PC-3 (cell line): Measurements from ENCODE around the gene DCHS2. TPM values are rescaled to one million over a fixed set of nuclear protein-coding genes. Genes with fewer than 3 reads are reported as not detected.

ENCODE experiments used
- ATAC-seq: fragments of 200-7000 bp; cut with Tn5 transposase; 2 replicates; pipeline ENCODE4 v1.9.1; 2020; ENCODE audit warnings: mild to moderate bottlenecking, moderate library complexity
- BruUV-seq: library from RNA; stranded (reverse); fragments of 400-500 nt; replicated peaks from 2 replicates; lab custom pipeline; 2021; lab: Mats Ljungman, UMichigan
- CTCF ChIA-PET: fragments of 300-600 bp; sonication (Branson Sonifier 250); formaldehyde crosslinking; loops from one replicate; lab custom pipeline; 2022; ENCODE audit warnings: antibody characterized with exemption; lab: Charles Lee
- POLR2A ChIA-PET: fragments of 300-600 bp; sonication (Branson Sonifier 250); formaldehyde crosslinking; loops from one replicate; lab custom pipeline; 2022; ENCODE audit warnings: antibody characterized with exemption; ENCODE audit not compliant: unreplicated experiment; lab: Charles Lee
- DNase-seq: peaks from one replicate; pipeline ENCODE4 v3.0.0-alpha.2; 2015
- H2AFZ ChIP-seq: fragments of 300-600 bp; sonication (generic); 2 replicates; pipeline ENCODE4 v1.6.0; 2016; ENCODE audit warnings: antibody characterized with exemption, low read length
- H3F3A ChIP-seq: fragments of 300-600 bp; sonication (generic); one replicate; pipeline ENCODE4 v1.6.0; 2017; ENCODE audit warnings: antibody characterized with exemption, low read length, control low read depth, mild to moderate bottlenecking; ENCODE audit not compliant: unreplicated experiment
- H3K27ac ChIP-seq: fragments of 300-600 bp; sonication (generic); 2 replicates; pipeline ENCODE4 v1.5.1; 2016; ENCODE audit warnings: mild to moderate bottlenecking, low read length
- H3K27me3 ChIP-seq: fragments of 300-600 bp; sonication (generic); 2 replicates; pipeline ENCODE4 v1.6.1; 2016; ENCODE audit warnings: low read length, mixed read lengths
- H3K36me3 ChIP-seq: fragments of 300-600 bp; sonication (generic); 2 replicates; pipeline ENCODE4 v1.6.1; 2016; ENCODE audit warnings: low read depth, mixed run types, low read length, mixed read lengths
- H3K4me1 ChIP-seq: fragments of 300-600 bp; sonication (generic); 2 replicates; pipeline ENCODE4 v1.5.1; 2016; ENCODE audit warnings: low read length; ENCODE audit not compliant: insufficient read depth
- H3K4me2 ChIP-seq: fragments of 300-600 bp; sonication (generic); 2 replicates; pipeline ENCODE4 v1.6.0; 2016; ENCODE audit warnings: low read length
- H3K4me3 ChIP-seq: fragments of 300-600 bp; sonication (generic); 2 replicates; pipeline ENCODE4 v1.5.1; 2016; ENCODE audit warnings: mild to moderate bottlenecking, low read length, mixed read lengths
- H3K79me2 ChIP-seq: fragments of 300-600 bp; sonication (generic); 2 replicates; pipeline ENCODE4 v1.6.1; 2017; ENCODE audit warnings: low read length, mixed read lengths
- H3K9ac ChIP-seq: fragments of 300-600 bp; sonication (generic); 2 replicates; pipeline ENCODE4 v1.6.0; 2016; ENCODE audit warnings: mild to moderate bottlenecking, low read length
- H3K9me2 ChIP-seq: fragments of 300-600 bp; sonication (generic); replicated peaks from 2 replicates; pipeline ENCODE4 v1.6.1; 2016; ENCODE audit warnings: mixed run types, low read length, mixed read lengths
- H3K9me3 ChIP-seq: fragments of 300-600 bp; sonication (generic); 2 replicates; pipeline ENCODE4 v1.6.1; 2016; ENCODE audit warnings: low read length, mixed read lengths
- H4K20me1 ChIP-seq: fragments of 300-600 bp; sonication (generic); 2 replicates; pipeline ENCODE4 v1.6.1; 2016; ENCODE audit warnings: low read length, mixed read lengths
- EZH2 ChIP-seq: fragments of 300-600 bp; sonication (generic); IDR thresholded peaks from one replicate; pipeline ENCODE4 v1.6.1; 2017; ENCODE audit warnings: antibody characterized with exemption, mild to moderate bottlenecking, low read length; ENCODE audit not compliant: unreplicated experiment
- EZH2phosphoT487 ChIP-seq: fragments of 300-600 bp; sonication (generic); IDR thresholded peaks from 2 replicates; pipeline ENCODE4 v1.6.1; 2018; ENCODE audit warnings: mild to moderate bottlenecking, antibody characterized with exemption, low read length, borderline replicate concordance
- intact Hi-C: fragments of 100-400 bp; cut with micrococcal nuclease; formaldehyde crosslinking; loops from 2 replicates; pipeline ENCODE4 v1.9.0; 2023
- total RNA-seq: library from RNA; depleted of rRNA; stranded (reverse); fragments of >200 nt; gene quantifications from 2 replicates; pipeline ENCODE4 v1.2.3, GENCODE V29; 2014
- TF ChIP-seq, protein P1 (sequence below): fragments of 300-600 bp; sonication (generic); conservative IDR thresholded peaks from 2 replicates; pipeline ENCODE4 v1.5.1; 2017; ENCODE audit warnings: antibody characterized with exemption, low read depth, mild to moderate bottlenecking, low read length

Gene DCHS2
- total RNA-seq, 1 experiment from 2014 or later, result 0.22 TPM

DNA sequence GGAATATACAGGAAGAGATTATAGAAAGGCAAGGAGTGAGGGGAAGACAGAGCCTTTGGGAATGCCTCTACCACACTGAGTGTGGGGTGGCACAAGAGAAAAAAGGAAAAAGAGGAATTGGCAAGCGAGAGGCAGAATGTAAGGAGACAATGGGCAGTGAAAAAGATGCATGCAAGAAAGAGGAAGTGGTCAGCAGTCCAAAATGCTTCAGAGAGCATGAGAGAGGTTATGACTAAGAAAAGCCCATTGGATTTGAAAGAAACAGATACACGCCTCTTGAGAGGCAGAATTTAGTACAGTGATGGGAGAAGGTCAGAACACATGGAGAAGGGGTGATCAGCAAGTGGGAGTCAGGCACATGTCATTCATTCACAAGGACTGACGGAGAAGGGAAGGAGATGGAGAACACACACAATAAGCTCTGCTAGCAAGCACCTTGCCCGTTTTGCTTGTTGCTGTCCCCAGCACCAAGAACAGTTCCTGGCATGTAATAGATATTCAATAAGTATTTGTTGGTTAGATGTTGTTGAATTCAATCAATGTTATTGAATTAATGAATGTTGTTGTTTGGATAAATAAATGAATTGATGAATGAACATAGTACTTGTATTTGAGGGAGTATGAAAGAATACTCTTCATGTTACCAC lies 6.3 kb downstream of the DCHS2 start:
- Histone ChIP-seq H3F3A (no peaks in the 10 kb centered on the region), H3K9me3 (no peaks in the 10 kb centered on the region), H3K36me3 (no peaks in the 10 kb centered on the region), H3K4me2 (no peak overlapping the region), H2AFZ (no peak overlapping the region), H4K20me1 (no peaks in the 10 kb centered on the region), H3K4me1 (no peaks in the 10 kb centered on the region), H3K9me2 (no peaks in the 10 kb centered on the region), H3K27me3 (peaks cover 7% of the 10 kb centered on the region; the same call in 1 of the 2 replicates), H3K79me2 (no peaks in the 10 kb centered on the region), H3K27ac (no peak overlapping the region), H3K9ac (no peak overlapping the region), H3K4me3 (no peak overlapping the region)
- TF ChIP-seq EZH2, result no peak
- ATAC-seq (no peak), DNase-seq (no peak)
- no TSS peak for BruUV-seq
- intact Hi-C loops, result no loop called here
- CTCF ChIA-PET, result no interaction called here
- POLR2A ChIA-PET, result no interaction called here

DNA sequence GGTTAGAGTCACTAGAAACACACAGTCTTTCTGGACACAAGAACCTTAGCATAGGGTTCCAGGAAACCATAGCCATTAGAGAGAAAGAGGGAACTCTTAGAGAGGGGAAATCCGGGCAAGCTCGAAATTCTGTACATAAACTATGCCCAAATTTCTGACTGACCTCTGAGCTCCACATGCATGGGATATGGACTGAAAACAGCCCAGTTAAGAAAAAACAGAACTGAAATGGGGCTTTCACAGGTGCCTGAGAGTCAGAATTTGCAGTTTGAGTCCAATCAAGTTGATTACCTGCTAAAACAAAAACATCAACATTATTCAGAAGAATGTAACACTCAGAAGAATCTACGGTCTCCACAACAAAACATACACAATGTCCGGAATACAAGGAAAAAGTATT lies 13.1 kb downstream of the DCHS2 start:
- Histone ChIP-seq H3K4me2 (no peak overlapping the region), H3K9me3 (no peaks in the 10 kb centered on the region), H3K4me3 (no peak overlapping the region), H3K79me2 (no peaks in the 10 kb centered on the region), H3K27me3 (no peaks in the 10 kb centered on the region), H4K20me1 (no peaks in the 10 kb centered on the region), H3K4me1 (no peaks in the 10 kb centered on the region), H3K36me3 (no peaks in the 10 kb centered on the region), H3K27ac (no peak overlapping the region), H3F3A (no peaks in the 10 kb centered on the region), H3K9me2 (no peaks in the 10 kb centered on the region), H3K9ac (no peak overlapping the region), H2AFZ (no peak overlapping the region)
- DNase-seq (no peak), ATAC-seq (no peak)
- POLR2A ChIA-PET, result no interaction called here
- intact Hi-C loops, result no loop called here
- TF ChIP-seq, protein P1, sequence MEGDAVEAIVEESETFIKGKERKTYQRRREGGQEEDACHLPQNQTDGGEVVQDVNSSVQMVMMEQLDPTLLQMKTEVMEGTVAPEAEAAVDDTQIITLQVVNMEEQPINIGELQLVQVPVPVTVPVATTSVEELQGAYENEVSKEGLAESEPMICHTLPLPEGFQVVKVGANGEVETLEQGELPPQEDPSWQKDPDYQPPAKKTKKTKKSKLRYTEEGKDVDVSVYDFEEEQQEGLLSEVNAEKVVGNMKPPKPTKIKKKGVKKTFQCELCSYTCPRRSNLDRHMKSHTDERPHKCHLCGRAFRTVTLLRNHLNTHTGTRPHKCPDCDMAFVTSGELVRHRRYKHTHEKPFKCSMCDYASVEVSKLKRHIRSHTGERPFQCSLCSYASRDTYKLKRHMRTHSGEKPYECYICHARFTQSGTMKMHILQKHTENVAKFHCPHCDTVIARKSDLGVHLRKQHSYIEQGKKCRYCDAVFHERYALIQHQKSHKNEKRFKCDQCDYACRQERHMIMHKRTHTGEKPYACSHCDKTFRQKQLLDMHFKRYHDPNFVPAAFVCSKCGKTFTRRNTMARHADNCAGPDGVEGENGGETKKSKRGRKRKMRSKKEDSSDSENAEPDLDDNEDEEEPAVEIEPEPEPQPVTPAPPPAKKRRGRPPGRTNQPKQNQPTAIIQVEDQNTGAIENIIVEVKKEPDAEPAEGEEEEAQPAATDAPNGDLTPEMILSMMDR, result no peak
- no peak for TF ChIP-seq EZH2
- no peak for TF ChIP-seq EZH2phosphoT487
- CTCF ChIA-PET, result no interaction called here
- no TSS peak for BruUV-seq

DNA sequence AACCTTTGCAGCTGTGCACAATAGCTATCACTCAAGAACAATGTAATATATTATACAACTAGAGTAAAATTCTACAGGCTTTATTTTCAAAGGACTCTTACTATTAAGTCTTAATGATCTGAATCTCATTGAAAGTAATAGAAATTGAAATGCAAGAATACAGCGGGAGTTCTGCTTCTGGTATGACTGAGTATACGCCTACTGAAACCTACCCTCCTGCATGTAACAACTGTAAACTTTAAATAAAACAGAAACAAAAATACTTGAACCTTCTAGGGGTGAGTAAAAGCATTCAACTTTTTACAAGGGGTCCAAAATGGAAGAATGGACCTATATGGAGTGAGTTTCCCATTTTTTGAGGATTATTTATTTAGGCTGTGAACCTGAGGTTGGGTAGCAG lies 13.5 kb downstream of the DCHS2 start:
- H3K4me2 ChIP-seq, result no peak overlapping the region
- H3K27ac ChIP-seq, result no peak overlapping the region
- no peaks in the 10 kb centered on the region for H3F3A ChIP-seq
- no peak for TF ChIP-seq EZH2phosphoT487
- TF ChIP-seq, protein P1, result no peak
- TF ChIP-seq EZH2, result no peak
- intact Hi-C loops, result no loop called here
- H3K4me3 ChIP-seq, result no peak overlapping the region
- H3K9ac ChIP-seq, result no peak overlapping the region
- H4K20me1 ChIP-seq, result no peaks in the 10 kb centered on the region
- BruUV-seq, result no TSS peak
- H3K79me2 ChIP-seq, result no peaks in the 10 kb centered on the region
- DNase-seq (no peak), ATAC-seq (no peak)
- no peaks in the 10 kb centered on the region for H3K36me3 ChIP-seq
- no peaks in the 10 kb centered on the region for H3K9me2 ChIP-seq
- no peak overlapping the region for H2AFZ ChIP-seq
- no peaks in the 10 kb centered on the region for H3K4me1 ChIP-seq
- ChIA-PET CTCF (no interaction called here), POLR2A (no interaction called here)
- H3K9me3 ChIP-seq, result no peaks in the 10 kb centered on the region
- H3K27me3 ChIP-seq, result no peaks in the 10 kb centered on the region
